Hypothalamus (tissue), 51 donors: Measurements from ENCODE around the gene SLIT2.

Source experiments
- DNase-seq, 51 donors: peaks; one replicate each; lab custom pipeline; 2025; lab: John Stamatoyannopoulos, UW

SLIT2 gene

GRCh38 chr4:20251796-20252655, at the start of gene SLIT2:
SLIT2 (plus strand) TSS chr4:20251905; CDS start chr4:20253816, 1,911 bp downstream.
- peak in 48 of 51 donors; percentile 8 to 87 (median 54) for DNase-seq

- DNase-seq, result no peak
Measured at GRCh38 chr4:20203508-20203907, 48.2 kb upstream of the SLIT2 start.

GRCh38 chr4:20217521-20217920, 34.2 kb upstream of the SLIT2 start:
- DNase-seq, result no peak

- DNase-seq, result no peak
Measured at GRCh38 chr4:20217951-20218350, 33.8 kb upstream of the SLIT2 start.

GRCh38 chr4:20219521-20219920, 32.2 kb upstream of the SLIT2 start:
- no peak for DNase-seq

GRCh38 chr4:20237894-20238537, 13.7 kb upstream of the SLIT2 start:
- no peak for DNase-seq

GRCh38 chr4:20248155-20248558, 3.5 kb upstream of the SLIT2 start:
- DNase-seq, result peak in 2 of 51 donors; percentile 23 to 39

- peak in 1 of 51 donors; percentile 13 for DNase-seq
Measured at GRCh38 chr4:20249333-20249732, 2.4 kb upstream of the SLIT2 start.

GRCh38 chr4:20251031-20251795, 492 bp upstream of the SLIT2 start:
- DNase-seq, result peak in 4 of 51 donors; percentile 6 to 60 (median 42)

GRCh38 chr4:20252656-20253282, 1.1 kb downstream of the SLIT2 start:
- peak in 10 of 51 donors; percentile 1 to 32 (median 10) for DNase-seq

- DNase-seq, result peak in 1 of 51 donors; percentile 4
Measured at GRCh38 chr4:20253283-20253734, 1.6 kb downstream of the SLIT2 start.

GRCh38 chr4:20253735-20254409, 2.2 kb downstream of the SLIT2 start:
- DNase-seq, result peak in 18 of 51 donors; percentile 1 to 51 (median 14)

- DNase-seq, result peak in 13 of 51 donors; percentile 1 to 45 (median 19)
Measured at GRCh38 chr4:20254511-20255250, 3.0 kb downstream of the SLIT2 start.

- no peak for DNase-seq
Measured at GRCh38 chr4:20255251-20255586, 3.5 kb downstream of the SLIT2 start.

- DNase-seq, result no peak
Measured at GRCh38 chr4:20255823-20256222, 4.1 kb downstream of the SLIT2 start.

GRCh38 chr4:20256381-20256881, 4.7 kb downstream of the SLIT2 start:
- no peak for DNase-seq

GRCh38 chr4:20259707-20260106, 8.0 kb downstream of the SLIT2 start:
- DNase-seq, result no peak

- DNase-seq, result no peak
Measured at GRCh38 chr4:20260821-20261220, 9.1 kb downstream of the SLIT2 start.

- no peak for DNase-seq
Measured at GRCh38 chr4:20262221-20262620, 10.5 kb downstream of the SLIT2 start.
